ENCODE data around the gene AMER3. TPM values are rescaled to one million over a fixed set of nuclear protein-coding genes. Genes with fewer than 3 reads are reported as not detected.

AMER3 gene
- total and polyA plus RNA-seq, 3 donors from 2014 or later = 0.99 to 3.5 (median 3.0) TPM

DNA sequence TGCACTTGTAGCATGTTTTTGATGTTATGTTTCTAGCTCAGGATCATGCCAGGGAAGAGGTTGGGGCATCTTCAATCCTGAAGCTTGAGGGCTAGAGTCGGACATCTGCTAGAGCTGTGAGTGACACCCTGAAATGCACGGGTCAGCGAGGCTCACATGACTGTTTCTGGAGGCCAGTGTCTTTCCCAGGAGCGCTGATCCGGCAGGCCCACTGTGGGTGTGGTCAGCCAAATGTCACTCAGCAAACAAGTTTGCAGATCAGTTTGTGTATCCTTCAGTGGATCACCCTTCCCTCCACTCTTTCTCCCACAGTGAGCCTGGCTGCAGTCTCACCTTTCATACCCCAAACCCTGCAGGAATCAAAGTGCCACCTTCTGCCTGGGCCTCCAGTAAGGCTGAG is 58.4 kb downstream of the AMER3 start:
- Histone ChIP-seq H3K27me3 (no peaks in the 10 kb centered on the region), H3K36me3 (ENCODE audit: low read depth, missing control alignments) (no peaks in the 10 kb centered on the region), H3K9me3 (no peaks in the 10 kb centered on the region), H3K27ac (no peak overlapping the region), H3K4me3 (no peak overlapping the region), H3K4me1 (no peaks in the 10 kb centered on the region)
- 82 to 86% methylated on average over 5 of the region's 5 CpGs for WGBS, 2 donors
- intact Hi-C loops (cut with DNase I; ENCODE audit: low total_unique reads) = no loop called here
- TF ChIP-seq, protein P1, sequence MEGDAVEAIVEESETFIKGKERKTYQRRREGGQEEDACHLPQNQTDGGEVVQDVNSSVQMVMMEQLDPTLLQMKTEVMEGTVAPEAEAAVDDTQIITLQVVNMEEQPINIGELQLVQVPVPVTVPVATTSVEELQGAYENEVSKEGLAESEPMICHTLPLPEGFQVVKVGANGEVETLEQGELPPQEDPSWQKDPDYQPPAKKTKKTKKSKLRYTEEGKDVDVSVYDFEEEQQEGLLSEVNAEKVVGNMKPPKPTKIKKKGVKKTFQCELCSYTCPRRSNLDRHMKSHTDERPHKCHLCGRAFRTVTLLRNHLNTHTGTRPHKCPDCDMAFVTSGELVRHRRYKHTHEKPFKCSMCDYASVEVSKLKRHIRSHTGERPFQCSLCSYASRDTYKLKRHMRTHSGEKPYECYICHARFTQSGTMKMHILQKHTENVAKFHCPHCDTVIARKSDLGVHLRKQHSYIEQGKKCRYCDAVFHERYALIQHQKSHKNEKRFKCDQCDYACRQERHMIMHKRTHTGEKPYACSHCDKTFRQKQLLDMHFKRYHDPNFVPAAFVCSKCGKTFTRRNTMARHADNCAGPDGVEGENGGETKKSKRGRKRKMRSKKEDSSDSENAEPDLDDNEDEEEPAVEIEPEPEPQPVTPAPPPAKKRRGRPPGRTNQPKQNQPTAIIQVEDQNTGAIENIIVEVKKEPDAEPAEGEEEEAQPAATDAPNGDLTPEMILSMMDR (IDR thresholded peaks at IDR 0.05) = no peak
- TF ChIP-seq POLR2A (IDR thresholded peaks at IDR 0.05) = no peak
- no peak for DNase-seq

DNA sequence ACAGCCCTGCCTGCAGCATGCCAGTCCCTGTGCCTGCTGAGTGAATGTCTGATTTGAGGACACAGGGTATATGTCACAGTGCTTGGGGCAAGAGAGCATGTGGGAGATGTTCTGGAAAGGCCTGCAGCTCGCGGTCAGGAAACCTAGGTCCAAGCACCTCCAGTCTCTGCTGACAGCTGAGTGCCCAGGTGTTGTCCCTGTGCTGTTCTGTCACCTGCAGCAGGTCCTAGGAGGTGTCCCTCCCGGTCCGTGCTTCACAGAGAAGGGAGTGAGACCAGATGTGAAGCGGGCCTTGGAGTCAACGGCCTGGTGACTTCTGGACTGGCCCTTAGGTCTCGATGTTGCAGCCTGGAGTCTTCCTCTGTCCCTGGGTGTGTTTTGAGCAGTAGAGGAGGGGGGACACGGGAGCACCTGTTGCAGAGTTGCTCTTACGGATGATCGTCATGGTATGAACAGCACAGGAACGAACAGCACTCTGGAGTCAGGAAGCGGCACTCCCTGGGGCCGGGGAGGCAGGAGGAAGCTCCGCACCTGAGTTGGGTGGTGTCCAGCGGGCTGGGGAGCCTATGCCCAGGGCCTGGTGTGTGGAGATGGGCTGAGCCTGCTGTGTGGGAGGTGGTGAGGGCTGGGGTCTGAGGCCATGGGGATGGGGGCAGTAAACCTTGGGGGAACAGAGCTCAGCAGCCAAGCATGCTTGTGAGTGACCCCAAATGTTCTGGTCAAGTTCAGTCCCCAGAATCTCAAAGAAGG is 59.8 kb downstream of the AMER3 start:
- no peaks in the 10 kb centered on the region for H3K9me3 ChIP-seq
- H3K27ac ChIP-seq = no peak overlapping the region
- no peak for DNase-seq
- no peak overlapping the region for H3K4me3 ChIP-seq
- TF ChIP-seq POLR2A (IDR thresholded peaks at IDR 0.05) = no peak
- TF ChIP-seq, protein P1 (IDR thresholded peaks at IDR 0.05) = no peak
- H3K27me3 ChIP-seq = no peaks in the 10 kb centered on the region
- 82 to 93% methylated on average over 15 of the region's 15 CpGs for WGBS, 2 donors
- intact Hi-C loops (cut with DNase I; ENCODE audit: low total_unique reads) = no loop called here
- H3K36me3 ChIP-seq (ENCODE audit: low read depth, missing control alignments) = no peaks in the 10 kb centered on the region
- no peaks in the 10 kb centered on the region for H3K4me1 ChIP-seq

Other genes with a start within 250 kb of the AMER3 start
- 10 to 100 TPM; 38.7 to 76.1 TPM for gene POTEI, start 246.2 kb upstream of the AMER3 start, total RNA-seq
- 11.3 TPM for gene POTEI, start 246.2 kb upstream of the AMER3 start, polyA plus RNA-seq (ENCODE audit: insufficient read depth, low read depth, low replicate concordance)
- not detected for gene CFC1B, start 234.3 kb upstream of the AMER3 start, total RNA-seq
- not detected for gene CFC1B, start 234.3 kb upstream of the AMER3 start, polyA plus RNA-seq (ENCODE audit: insufficient read depth, low read depth, low replicate concordance)
- 1 to 10 TPM; 2.0 to 2.3 TPM for gene CFC1, start 156.0 kb upstream of the AMER3 start, total RNA-seq
- not detected for gene CFC1, start 156.0 kb upstream of the AMER3 start, polyA plus RNA-seq (ENCODE audit: insufficient read depth, low read depth, low replicate concordance)
- gene POTEJ, start 144.1 kb upstream of the AMER3 start, total RNA-seq = 10 to 100 TPM; 17.2 to 76.1 TPM
- 6.0 TPM for gene POTEJ, start 144.1 kb upstream of the AMER3 start, polyA plus RNA-seq (ENCODE audit: insufficient read depth, low read depth, low replicate concordance)
- under 1 TPM; 0.68 to 0.79 TPM for gene GPR148, start 26.5 kb upstream of the AMER3 start, total RNA-seq
- not detected for gene GPR148, start 26.5 kb upstream of the AMER3 start, polyA plus RNA-seq (ENCODE audit: insufficient read depth, low read depth, low replicate concordance)
- 10 to 100 TPM; 36.3 to 37.4 TPM for gene ARHGEF4, start 81.4 kb downstream of the AMER3 start, total RNA-seq
- 18.0 TPM for gene ARHGEF4, start 81.4 kb downstream of the AMER3 start, polyA plus RNA-seq (ENCODE audit: insufficient read depth, low read depth, low replicate concordance)

Data from testis (tissue), 3 donors.